GM18511 (cell line): Measurements from ENCODE around the gene WDR73.

Experiments used
- ATAC-seq: cut with Tn5 transposase; IDR thresholded peaks from one replicate; pipeline ENCODE4 v1.9.1; 2021; ENCODE audit warnings: mild to moderate bottlenecking, moderate library complexity; ENCODE audit not compliant: unreplicated experiment

Gene WDR73

DNA sequence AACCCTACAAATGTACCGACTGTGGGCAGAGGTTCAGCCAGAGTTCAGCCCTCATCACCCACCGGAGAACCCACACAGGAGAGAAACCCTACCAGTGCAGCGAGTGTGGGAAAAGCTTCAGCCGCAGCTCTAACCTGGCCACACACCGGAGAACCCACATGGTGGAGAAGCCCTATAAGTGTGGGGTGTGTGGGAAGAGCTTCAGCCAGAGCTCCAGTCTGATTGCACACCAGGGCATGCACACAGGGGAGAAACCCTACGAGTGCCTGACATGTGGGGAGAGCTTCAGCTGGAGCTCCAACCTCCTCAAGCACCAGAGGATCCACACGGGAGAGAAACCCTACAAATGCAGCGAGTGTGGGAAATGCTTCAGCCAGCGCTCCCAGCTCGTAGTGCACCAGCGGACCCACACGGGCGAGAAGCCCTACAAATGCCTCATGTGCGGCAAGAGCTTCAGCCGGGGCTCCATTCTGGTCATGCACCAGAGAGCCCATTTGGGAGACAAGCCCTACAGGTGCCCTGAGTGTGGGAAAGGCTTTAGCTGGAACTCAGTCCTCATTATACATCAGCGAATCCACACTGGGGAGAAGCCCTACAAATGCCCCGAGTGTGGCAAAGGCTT lies 32.6 kb downstream of the WDR73 start:
- no peak for ATAC-seq

DNA sequence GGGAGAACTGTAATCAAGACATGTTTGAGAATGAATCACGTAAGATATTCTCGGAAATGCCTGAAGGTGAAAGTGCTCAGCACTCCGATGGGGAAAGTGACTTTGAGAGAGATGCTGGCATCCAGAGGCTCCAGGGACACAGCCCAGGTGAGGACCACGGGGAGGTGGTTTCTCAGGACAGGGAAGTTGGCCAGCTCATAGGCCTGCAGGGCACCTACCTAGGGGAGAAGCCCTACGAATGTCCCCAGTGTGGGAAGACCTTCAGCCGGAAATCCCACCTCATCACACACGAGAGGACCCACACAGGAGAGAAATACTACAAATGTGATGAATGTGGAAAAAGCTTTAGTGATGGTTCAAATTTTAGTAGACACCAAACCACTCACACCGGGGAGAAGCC lies 33.5 kb downstream of the WDR73 start:
- no peak for ATAC-seq

DNA sequence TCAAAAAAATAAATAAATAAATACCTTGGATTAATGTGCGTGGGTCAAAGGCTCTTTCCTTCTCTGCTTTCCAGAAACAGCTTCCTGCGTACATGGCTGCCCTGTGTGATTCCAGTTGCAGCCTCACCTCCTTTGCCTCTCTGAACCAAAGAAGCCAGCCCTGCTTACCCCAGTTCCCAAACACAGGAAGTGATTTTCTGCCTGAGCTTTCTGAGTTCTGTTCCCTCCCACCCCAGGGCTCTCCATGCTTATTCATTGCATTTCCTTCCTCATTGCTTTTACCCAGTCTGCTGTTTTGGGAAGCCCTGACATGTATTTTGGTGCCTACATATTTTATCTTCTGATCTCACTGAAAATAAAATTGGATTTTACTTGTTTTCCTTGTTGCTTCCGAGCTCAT lies 37.8 kb downstream of the WDR73 start:
- ATAC-seq: no peak

DNA sequence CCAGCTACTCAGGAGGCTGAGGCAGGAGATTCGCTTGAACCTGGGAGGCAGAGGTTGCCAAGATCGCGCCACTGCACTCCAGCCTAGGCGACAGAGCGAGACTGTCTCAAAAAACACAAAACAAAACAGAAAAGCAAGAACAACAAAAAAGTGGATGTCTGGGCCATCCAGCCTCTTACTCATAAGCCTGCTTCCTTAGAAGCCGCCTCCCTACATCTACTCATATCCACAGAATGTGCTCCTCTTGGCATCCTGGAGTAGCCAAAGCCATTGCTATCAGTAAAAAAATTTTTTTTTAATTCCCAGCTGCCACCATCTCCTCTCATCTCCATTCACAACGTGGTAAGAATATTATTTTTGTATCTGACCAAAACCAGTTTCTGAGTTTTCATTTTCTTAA lies 42.5 kb downstream of the WDR73 start:
- ATAC-seq: no peak

DNA sequence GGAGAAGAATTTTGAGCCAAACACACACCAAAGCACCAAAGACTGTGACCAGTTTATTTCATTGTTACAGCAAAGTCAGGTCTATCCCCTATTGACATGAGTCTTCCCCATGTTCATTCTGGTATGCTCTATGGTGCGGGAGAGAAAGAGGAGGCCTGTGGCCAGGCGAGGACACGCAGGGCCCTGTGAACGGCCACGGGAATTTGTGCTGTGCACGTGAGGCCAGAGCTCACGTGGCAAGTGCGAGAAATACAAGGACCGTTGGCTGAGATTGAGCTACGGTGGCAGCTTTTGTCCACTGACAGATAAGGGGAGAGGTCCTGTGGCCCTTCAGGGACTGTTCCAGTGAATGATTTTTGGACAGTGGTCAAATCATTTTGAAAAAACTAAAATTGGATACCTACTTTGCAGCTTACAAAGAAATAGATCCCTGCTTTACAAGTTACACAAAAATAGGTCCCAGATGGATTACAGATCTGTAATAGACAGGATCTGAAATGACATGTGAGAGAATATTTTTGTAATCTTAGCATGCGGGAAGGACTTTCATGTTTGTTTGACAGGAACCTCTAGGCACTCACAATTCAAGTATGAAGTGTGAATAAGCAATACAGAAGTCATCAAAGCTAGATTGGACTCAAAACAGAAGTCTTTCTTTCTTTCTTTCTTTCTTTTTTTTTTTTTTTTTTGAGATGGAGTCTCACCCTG lies 44.1 kb downstream of the WDR73 start:
- no peak for ATAC-seq

DNA sequence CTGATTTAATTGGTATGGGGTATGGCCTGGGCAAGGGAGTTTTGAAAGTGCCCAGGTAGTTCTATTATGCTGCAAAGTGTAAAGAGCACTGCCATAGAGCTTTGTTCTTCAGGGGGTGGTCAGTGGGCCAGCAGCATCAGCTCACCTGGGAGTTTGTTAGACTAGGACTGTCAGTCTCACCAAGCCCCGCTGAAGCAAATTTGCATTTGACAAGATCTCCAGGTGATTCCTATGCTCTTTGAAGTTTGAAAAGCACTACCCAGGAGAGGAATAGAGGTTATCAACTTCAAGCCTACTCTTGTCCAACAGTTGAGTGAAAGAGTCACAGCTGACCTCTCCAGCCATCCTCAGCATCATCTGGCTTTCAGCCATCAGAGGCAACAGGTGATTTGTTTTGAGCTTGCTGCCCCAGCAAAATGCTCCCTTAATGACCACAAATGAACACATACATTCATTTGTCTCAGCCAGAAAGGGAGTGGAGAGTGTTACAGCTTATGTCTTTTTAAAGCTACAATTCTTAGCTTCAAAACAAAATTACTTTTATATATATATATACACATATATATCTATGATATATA lies 45.3 kb downstream of the WDR73 start:
- ATAC-seq: no peak

DNA sequence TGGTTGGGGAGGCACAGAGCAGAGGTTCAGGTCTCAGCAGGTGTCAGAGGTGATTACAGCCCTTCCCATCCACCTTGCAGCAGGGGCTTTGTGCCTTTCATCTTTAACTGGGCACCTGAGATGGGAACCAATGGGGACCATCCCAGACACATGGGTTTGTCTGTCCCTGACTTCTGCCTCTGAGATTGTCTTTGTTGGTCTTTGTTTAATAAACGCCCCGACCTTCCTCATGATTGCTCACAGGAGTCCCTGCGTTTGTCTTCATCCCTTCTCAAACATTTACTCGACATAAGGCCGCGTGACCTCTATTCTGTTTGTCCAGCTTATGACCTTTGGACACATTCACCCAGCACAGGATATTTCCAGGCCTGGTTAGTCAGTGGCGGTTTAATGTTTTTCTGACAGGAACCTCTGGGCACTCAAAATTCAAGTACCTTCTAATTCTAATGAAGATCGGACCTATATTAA lies 47.4 kb downstream of the WDR73 start:
- no peak for ATAC-seq

DNA sequence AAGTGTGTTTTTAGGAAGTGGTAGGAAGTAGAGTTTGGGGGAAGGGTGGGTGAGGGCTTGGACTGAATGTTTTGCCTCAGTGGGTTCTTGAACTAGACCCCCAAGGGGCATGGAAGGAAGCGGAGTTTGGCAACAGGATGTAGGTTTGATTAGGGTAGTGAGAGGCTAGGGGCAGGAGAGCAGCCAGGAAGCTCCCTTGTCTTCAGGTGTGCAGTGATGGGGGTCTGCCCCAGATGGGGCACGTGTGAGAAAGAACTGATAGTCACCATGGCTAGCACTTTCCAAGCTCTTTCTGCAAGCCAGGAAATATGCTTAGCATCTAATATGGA lies 48.6 kb downstream of the WDR73 start:
- ATAC-seq: no peak

DNA sequence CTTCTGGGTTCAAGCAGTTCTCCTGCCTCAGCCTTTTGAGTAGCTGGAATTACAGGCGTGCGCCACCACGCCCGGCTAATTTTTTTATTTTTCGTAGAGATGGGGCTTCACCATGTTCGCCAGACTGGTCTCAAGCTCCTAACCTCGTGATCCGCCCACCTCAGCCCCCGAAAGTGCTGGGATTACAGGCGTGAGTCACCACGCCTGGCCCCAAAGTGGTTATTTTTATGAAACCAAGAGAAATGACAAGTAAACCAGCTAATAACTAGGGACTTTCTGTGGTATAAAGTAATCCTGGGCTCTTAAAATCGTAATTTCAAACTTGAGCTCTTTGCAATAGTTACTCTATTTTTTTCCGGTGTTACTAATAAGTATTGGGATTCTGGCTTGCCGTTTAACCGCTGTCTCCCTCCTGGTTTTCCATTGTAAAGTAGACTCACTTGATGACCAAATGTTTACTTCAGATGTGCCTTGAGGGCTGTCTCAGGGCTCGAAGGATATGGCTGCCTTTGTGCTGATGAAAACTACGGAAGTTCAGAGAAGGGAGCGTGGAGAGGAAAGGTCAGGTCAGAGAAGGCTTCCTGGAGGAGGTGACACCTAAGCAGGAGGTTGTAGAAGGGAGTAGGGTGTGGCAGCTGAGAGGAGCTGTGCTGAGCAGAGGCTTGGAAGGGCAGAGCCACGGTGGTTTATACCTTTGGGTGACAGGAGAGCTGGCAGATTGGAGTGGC lies 49.1 kb downstream of the WDR73 start:
- no peak for ATAC-seq

DNA sequence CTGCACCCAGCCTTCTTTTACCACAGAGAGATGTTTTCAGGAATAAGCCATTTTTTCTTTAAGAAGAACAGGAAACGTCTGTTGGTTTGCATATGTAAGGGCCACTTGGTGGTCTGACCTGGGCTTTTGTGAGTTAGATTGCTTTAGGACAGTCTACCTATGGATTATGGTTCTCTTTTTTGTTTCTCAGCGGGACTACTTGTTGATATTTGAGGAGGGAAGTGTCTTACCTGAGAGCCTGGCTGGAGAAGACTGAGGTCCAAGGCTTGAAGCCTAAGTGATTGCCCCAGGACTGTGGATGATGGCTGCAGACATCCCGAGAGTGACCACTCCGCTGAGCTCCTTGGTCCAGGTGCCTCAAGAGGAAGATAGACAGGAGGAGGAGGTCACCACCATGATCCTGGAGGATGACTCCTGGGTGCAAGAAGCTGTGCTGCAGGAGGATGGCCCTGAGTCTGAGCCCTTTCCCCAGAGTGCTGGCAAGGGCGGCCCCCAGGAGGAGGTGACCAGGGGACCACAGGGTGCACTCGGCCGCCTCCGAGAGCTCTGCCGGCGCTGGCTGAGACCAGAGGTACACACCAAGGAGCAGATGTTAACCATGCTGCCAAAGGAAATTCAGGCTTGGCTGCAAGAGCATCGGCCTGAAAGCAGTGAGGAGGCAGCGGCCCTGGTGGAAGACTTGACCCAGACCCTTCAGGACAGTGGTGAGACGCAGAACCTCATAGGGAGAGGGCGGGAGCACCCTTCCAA lies 50.3 kb downstream of the WDR73 start:
- ATAC-seq: no peak

DNA sequence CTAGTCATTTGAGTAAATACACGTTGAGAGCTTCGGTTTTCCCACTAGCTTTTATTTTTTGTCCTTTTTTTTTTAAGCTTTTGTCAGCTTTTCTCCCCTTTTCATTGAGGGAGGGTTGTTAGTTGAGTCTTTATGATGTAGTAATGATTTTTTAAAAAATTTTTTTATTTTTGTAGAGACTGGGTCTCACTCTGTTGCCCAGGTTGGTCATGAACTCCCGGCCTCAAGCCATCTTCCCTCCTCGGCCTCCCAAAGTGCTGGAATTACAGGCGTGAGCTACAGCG lies 52.6 kb downstream of the WDR73 start:
- ATAC-seq: no peak

DNA sequence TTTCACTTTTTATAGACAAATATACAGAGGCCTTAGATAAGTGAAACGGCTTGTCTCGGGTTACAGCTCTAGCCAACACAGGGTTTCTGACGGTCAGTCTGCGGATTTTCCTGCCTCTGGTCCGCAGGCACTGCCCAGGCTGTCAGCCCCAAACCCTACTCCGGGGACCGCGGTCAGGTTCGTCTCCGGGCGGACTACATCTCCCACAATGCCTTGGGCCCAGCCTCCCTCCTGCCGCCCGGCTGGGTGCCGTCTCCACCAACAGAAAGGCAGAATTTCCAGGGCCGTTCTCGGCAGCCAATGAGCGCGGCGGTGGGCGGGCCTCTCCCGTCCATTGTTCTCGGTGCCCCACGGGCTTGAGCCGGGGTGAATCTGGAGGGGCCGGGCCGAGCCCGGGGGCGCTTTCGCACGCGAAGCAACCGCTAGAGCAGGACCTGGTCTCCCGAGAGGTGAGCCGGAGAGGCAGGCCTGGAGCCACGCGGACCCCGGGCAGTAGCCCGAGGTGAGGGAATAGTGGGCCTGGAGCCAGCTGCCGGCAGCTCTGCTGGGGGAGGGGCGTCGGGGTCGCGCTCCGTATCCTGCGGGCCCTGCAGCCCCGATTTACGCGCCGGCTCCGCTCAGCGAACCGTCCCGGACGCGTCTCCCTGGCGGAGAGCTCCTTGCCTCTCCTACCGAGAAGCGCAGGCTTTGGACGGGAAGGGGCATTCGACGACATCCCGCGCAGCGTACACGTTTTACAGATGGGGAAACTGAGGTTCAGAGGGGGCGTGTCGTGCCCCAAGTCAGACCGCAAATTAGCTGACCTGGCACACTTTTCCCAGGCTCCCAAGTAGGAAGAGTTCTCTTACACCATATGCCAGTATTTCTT lies 53.2 kb downstream of the WDR73 start, which contains the start of gene ZSCAN2:
TSS of gene ZSCAN2 (plus strand) at position 323 of the 868 bp plus-strand sequence. CDS start 2,919 bp downstream, outside the sequence.
- ATAC-seq: peak; percentile 93

DNA sequence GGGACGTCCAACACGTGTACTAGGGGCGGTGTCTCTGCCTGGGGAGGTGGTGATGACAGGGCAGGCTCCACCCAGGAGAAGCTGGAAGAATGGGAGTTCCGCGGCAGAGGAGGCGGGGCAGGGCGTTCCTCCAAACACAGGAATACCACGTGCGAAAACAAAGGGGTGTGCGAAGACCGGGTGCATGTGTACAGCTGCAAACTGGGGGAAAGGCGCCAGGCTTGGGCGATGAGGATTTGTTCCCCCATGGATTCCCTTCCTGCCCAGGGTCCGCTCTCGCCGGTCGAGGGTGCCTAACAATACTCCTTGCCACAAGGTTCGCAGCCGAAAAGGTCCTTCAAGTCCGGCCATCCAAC lies 53.8 kb downstream of the WDR73 start:
- peak; percentile 11 for ATAC-seq

DNA sequence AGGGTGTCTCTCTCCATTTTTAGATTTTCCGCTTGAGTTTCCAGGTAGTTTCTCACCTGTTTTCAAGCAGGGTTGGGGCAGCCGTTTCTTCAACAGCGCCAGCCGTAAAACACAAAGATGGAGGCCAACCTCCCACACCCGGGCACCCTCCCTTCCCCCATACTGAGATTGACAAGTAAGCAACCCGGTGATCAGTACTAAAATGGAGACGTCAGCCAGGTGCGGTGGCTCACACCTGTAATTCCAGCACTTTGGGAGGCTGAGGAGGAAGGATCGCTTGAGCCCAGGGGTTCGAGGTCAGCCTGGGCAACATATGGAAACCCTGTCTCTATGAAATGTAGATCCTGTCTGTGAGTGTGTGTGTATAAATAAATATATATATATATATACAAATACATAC lies 54.2 kb downstream of the WDR73 start:
- ATAC-seq: no peak

DNA sequence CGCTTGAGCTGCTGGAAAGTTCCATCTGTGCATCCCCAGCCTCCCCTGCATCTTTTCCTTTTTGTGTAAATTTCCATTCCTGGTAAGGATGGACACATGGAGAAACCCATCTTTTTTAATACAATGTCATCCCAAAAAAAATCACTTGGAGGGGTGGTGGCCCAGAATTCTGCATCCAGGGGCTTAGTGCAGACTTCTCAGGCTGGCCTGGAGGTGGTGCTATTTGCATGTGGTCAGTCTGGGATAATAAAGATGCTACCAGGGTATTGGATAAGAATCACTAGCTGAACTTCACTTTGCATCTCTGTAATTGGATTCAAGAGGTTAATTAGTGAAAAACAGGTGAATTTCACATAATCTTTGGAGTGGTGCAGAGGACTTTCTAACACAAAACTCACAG lies 55.1 kb downstream of the WDR73 start:
- ATAC-seq: no peak

DNA sequence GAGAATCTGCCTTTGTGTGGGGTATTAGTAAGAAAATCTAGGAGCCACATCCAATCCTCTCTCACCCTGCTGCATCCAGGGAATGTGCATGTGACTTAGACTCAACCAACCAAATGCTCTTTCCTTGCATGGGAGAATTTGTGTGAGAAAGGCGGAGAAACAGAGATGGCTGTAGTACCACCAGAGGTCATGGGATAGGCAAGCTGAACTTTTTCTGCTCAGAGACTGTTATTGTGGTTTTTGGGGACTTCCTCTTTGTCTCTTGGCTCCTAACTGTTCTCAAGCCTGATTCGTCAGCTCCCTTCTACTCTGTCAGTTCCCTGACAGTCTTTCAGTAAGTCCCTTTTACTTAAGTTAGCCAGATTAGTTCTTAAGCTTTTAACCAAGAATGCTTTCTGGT lies 55.8 kb downstream of the WDR73 start:
- peak; percentile 65 for ATAC-seq

DNA sequence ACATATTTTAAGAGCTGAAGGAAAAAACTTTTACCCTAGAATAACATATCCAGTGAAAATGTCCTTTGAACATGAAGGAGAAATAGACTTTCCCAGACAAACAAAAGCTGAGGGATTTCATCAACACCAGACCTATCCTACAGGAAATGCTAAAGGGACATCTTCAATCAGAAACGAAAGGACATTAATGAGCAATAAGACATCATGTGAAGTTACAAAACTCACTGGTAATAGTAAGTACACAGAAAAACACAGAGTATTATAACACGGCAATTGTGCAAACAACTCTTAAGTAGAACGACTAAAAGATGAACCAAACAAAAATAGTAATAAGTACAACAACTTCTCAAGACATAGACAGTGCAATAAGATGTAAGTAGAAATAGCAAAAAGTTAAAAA lies 56.8 kb downstream of the WDR73 start:
- ATAC-seq: no peak

DNA sequence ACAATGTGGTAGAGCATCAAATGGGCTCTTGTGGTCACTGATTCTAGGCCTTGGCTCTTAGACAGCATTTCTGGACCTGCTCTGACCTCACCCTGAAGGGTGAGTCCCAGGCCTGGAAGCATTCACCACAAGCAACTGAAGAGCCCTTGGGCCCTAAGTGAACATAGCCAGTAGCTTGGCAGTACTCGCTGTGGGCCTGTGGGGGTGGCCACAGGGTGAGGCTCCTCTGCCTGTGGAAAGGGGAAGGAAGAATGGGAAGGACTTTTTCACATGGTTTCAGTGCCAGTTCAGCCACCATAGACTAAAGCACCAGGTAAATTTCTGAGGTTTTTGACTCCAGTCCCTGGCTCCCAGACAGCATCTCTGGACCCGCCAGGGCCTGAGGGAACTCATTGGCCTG lies 58.4 kb downstream of the WDR73 start:
- ATAC-seq: no peak

DNA sequence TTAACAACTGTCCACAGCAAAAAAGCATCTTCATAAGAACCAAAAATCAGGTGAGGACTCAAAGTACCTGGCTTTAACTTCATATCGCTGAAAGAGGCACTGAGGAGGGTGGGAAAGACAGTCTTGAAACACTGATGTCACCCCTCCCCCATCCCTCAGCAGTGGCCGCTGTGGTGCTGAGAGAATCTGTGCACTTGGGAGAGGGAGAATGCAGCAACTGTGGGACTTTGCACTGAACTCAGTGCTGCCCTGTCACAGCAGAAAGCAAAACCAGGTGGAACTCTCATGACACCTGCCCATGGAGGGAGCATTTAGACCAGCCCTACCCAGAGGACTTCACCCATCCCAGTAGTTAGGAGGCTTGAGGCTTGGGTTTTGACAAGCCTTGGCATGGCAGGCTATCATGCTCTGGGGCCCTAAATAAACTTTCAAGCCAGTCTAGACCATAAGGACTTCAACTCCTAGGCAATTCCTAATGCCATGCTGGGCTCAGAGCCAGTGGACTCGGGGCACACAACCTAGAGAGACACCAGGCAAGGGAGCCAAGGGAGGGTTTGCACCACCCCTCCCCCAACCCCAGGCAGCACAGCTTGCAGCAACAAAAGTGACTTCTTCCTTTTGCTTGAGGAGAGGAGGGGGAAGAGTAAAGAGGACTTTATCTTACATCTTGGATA lies 59.3 kb downstream of the WDR73 start:
- ATAC-seq: no peak

DNA sequence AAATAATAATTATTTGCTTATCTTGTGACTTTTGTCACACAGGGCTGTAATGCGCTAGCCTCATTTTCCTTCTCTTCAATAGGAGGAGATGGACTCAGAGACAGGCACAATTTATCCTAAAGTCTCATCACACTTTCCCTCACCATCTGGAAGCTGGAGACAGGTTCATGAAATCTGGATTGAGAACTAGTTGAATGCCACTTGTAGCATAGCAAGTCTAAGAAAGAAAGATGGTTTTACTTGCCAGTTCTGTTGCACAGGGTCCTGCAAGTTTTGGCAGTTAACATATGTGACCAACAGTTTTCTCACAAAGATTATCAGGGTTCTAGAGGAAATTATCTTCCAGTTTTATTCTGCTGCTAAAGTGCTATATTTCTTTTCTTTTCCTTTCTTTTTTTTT lies 62.3 kb downstream of the WDR73 start:
- ATAC-seq: no peak
